GM23338 (cell line): ENCODE results near the gene TTLL3. TPM values are rescaled to one million over a fixed set of nuclear protein-coding genes. Genes with fewer than 3 reads are reported as not detected.

Experiments used
- ATAC-seq: fragments of 200-7000 bp; cut with Tn5 transposase; 3 replicates; pipeline ENCODE4 v1.9.1; 2020
- DNase-seq: peaks from one replicate; pipeline ENCODE4 v3.0.0-alpha.2; 2015; ENCODE audit warnings: low spot score
- H2AFZ ChIP-seq: fragments of 200-600 bp; sonication (generic); 2 replicates; pipeline ENCODE4 v1.8.0; 2016; ENCODE audit warnings: antibody characterized with exemption, mild to moderate bottlenecking, moderate library complexity
- H3F3A ChIP-seq: fragments of 200-600 bp; sonication (generic); replicated peaks from 2 replicates; pipeline ENCODE4 v1.8.0; 2017; ENCODE audit warnings: antibody characterized with exemption, mixed run types, low read depth
- H3K27ac ChIP-seq: fragments of 200-600 bp; sonication (generic); 2 replicates; pipeline ENCODE4 v1.6.1; 2016; ENCODE audit warnings: low read depth
- H3K27me3 ChIP-seq: fragments of 200-600 bp; sonication (generic); 2 replicates; pipeline ENCODE4 v1.8.0; 2016; ENCODE audit warnings: mild to moderate bottlenecking, mixed run types, moderate library complexity; ENCODE audit not compliant: insufficient read depth
- H3K36me3 ChIP-seq: fragments of 200-600 bp; sonication (generic); 2 replicates; pipeline ENCODE4 v1.8.0; 2016; ENCODE audit warnings: mild to moderate bottlenecking; ENCODE audit not compliant: insufficient read depth
- H3K4me1 ChIP-seq: fragments of 200-600 bp; sonication (generic); 2 replicates; pipeline ENCODE4 v1.8.0; 2016; ENCODE audit warnings: mild to moderate bottlenecking, moderate library complexity; ENCODE audit not compliant: insufficient read depth
- H3K4me2 ChIP-seq: fragments of 200-600 bp; sonication (generic); 2 replicates; pipeline ENCODE4 v1.7.1; 2017; ENCODE audit warnings: mixed run types
- H3K4me3 ChIP-seq: fragments of 200-600 bp; sonication (generic); 2 replicates; pipeline ENCODE4 v1.6.1; 2016; ENCODE audit warnings: mixed run types
- H3K79me2 ChIP-seq: fragments of 200-600 bp; sonication (generic); replicated peaks from 2 replicates; pipeline ENCODE4 v1.8.0; 2017; ENCODE audit warnings: mild to moderate bottlenecking; ENCODE audit not compliant: insufficient read depth
- H3K9me2 ChIP-seq: fragments of 200-600 bp; sonication (generic); 2 replicates; pipeline ENCODE4 v1.8.0; 2017; ENCODE audit not compliant: insufficient read depth
- H4K20me1 ChIP-seq: fragments of 200-600 bp; sonication (generic); replicated peaks from 2 replicates; pipeline ENCODE4 v1.8.0; 2017; ENCODE audit warnings: mild to moderate bottlenecking; ENCODE audit not compliant: insufficient read depth
- H3K27ac Mint-ChIP-seq: 2 replicates; pipeline ENCODE4 v1.8.0; 2020; ENCODE audit warnings: inconsistent platforms, mild to moderate bottlenecking, moderate library complexity, mixed read lengths
- H3K27me3 Mint-ChIP-seq: 3 replicates; pipeline ENCODE4 v1.8.0; 2022; ENCODE audit warnings: low read depth, mild to moderate bottlenecking, moderate library complexity, mixed read lengths, inconsistent platforms; ENCODE audit not compliant: insufficient read depth, poor library complexity
- H3K36me3 Mint-ChIP-seq: 3 replicates; pipeline ENCODE4 v1.8.0; 2021; ENCODE audit warnings: low read depth, mild to moderate bottlenecking, inconsistent platforms, moderate library complexity, mixed read lengths
- H3K4me1 Mint-ChIP-seq: 3 replicates; pipeline ENCODE4 v1.8.0; 2020; ENCODE audit warnings: mild to moderate bottlenecking, inconsistent platforms, mixed read lengths
- H3K4me3 Mint-ChIP-seq: 3 replicates; pipeline ENCODE4 v1.8.0; 2021; ENCODE audit warnings: moderate library complexity, mild to moderate bottlenecking, inconsistent platforms, mixed read lengths
- H3K9me3 Mint-ChIP-seq: 3 replicates; pipeline ENCODE4 v1.8.0; 2020; ENCODE audit warnings: moderate library complexity, mild to moderate bottlenecking, inconsistent platforms, mixed read lengths
- CREB1 ChIP-seq: fragments of 250-450 bp; sonication (Bioruptor Pico); IDR thresholded peaks from 2 replicates; pipeline ENCODE4 v1.5.0; 2020; ENCODE audit warnings: low read depth, mild to moderate bottlenecking, moderate library complexity
- EZH2 ChIP-seq: fragments of 200-600 bp; sonication (generic); IDR thresholded peaks from one replicate; pipeline ENCODE4 v1.8.0; 2017; ENCODE audit warnings: antibody characterized with exemption, mild to moderate bottlenecking, low read depth; ENCODE audit not compliant: unreplicated experiment
- EZH2phosphoT487 ChIP-seq: fragments of 200-600 bp; sonication (generic); IDR thresholded peaks from one replicate; pipeline ENCODE4 v1.8.1; 2018; ENCODE audit warnings: antibody characterized with exemption; ENCODE audit not compliant: unreplicated experiment
- JUNB ChIP-seq: IDR thresholded peaks from one replicate; pipeline ENCODE4 v1.6.1; 2016; ENCODE audit warnings: antibody characterized with exemption; ENCODE audit not compliant: unreplicated experiment
- NANOG ChIP-seq: IDR thresholded peaks from 2 replicates; pipeline ENCODE4 v1.6.1; 2016; ENCODE audit warnings: antibody characterized with exemption, borderline replicate concordance
- POLR2AphosphoS5 ChIP-seq: IDR thresholded peaks from 2 replicates; pipeline ENCODE4 v1.6.1; 2016; ENCODE audit warnings: antibody characterized with exemption, low read depth
- STAT1 ChIP-seq: IDR thresholded peaks from one replicate; pipeline ENCODE4 v1.6.1; 2016; ENCODE audit warnings: antibody characterized with exemption; ENCODE audit not compliant: unreplicated experiment
- ZNF114 ChIP-seq: fragments of 250-450 bp; sonication (Bioruptor Pico); IDR thresholded peaks from 2 replicates; pipeline ENCODE4 v1.5.0; 2020; ENCODE audit warnings: mild to moderate bottlenecking, moderate library complexity
- ZNF331 ChIP-seq: fragments of 250-450 bp; sonication (Bioruptor Pico); IDR thresholded peaks from 2 replicates; pipeline ENCODE4 v1.5.0; 2020; ENCODE audit warnings: low read depth, mild to moderate bottlenecking, moderate library complexity
- polyA plus RNA-seq: library from polyadenylated mRNA; unstranded; fragments of >200 nt; fragmentation: Nextera tagmentation; extraction: Ambion mirVana; gene quantifications from 2 replicates; pipeline ENCODE4 v1.2.1, GENCODE V29; 2016
- total RNA-seq: library from RNA; depleted of rRNA; stranded (reverse); fragments of >200 nt; shearing (Covaris generic); gene quantifications from 2 replicates; pipeline ENCODE4 v1.2.3, GENCODE V29; 2014
- TF ChIP-seq, protein P1 (sequence below): IDR thresholded peaks from one replicate; pipeline ENCODE4 v1.6.1; 2018; ENCODE audit warnings: antibody characterized with exemption; ENCODE audit not compliant: unreplicated experiment
- TF ChIP-seq, protein P2 (sequence below): fragments of 250-450 bp; sonication (Bioruptor Pico); IDR thresholded peaks from 2 replicates; pipeline ENCODE4 v1.5.0; 2020; ENCODE audit warnings: mild to moderate bottlenecking, moderate library complexity
- TF ChIP-seq, protein P3 (sequence below): IDR thresholded peaks from 2 replicates; pipeline ENCODE4 v1.6.1; 2016; ENCODE audit warnings: antibody characterized with exemption
- TF ChIP-seq, protein P4 (sequence below), 2 experiments: fragments of 200-600 bp in 1 of 2; sonication (generic) in 1 of 2; conservative IDR thresholded peaks; 2 replicates each; pipeline versions ENCODE4 v1.5.1 to v1.6.1; 2016 to 2017; ENCODE audit warnings: antibody characterized with exemption in 2 of 2, low read depth in 2 of 2, mild to moderate bottlenecking in 2 of 2, moderate library complexity in 1 of 2

The TTLL3 gene
- total and polyA plus RNA-seq, 2 experiments from 2014 or later, result 3.7 to 5.3 TPM

DNA sequence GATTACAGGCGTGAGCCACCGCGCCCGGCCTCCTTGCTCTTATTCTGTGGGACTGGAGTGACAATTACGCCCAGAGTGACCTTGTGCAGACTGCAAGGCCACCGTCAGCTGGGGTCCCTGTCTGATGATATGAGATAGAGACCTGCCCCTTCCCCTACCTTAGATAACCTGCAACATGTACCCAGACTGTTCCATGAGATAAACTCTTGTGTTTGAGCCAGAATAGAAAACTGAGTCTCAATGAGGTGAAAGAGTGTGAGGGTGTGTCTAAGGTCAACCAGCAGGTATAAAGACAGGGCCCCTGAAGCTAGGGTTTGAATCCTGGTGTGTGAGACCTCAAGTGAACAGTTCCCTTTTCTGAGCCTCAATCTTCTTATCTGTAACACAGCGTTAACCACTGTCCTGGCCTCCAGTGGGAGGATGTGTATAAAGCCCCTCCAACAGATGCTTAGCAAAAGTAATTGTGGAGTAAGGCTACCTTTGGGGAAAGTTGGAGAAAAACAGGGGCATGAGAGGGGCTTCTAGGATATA is 23.8 kb upstream of the TTLL3 start:
- Histone ChIP-seq H3K79me2 (no peaks in the 10 kb centered on the region), H3K36me3 (peaks cover 10% of the 10 kb centered on the region; the same call in 1 of the 2 replicates), H3K4me3 (no peak overlapping the region), H3K9me2 (no peaks in the 10 kb centered on the region), H3K27me3 (no peaks in the 10 kb centered on the region), H3K4me1 (no peaks in the 10 kb centered on the region), H2AFZ (no peak overlapping the region), H3K27ac (no peak overlapping the region), H3K4me2 (no peak overlapping the region), H4K20me1 (no peaks in the 10 kb centered on the region), H3F3A (0 out of 2 replicates have a peak, but pooled peaks cover 8% of the 10 kb centered on the region)
- H3K27me3 Mint-ChIP-seq, result peaks cover 3% of the 10 kb centered on the region
- no peak overlapping the region for H3K4me3 Mint-ChIP-seq
- H3K36me3 Mint-ChIP-seq, result peaks cover 77% of the 10 kb centered on the region
- no peak for ATAC-seq
- no peak for DNase-seq
- TF ChIP-seq CREB1 (CRISPR knock-in tag), result no peak
- TF ChIP-seq JUNB, result no peak
- TF ChIP-seq, protein P1, sequence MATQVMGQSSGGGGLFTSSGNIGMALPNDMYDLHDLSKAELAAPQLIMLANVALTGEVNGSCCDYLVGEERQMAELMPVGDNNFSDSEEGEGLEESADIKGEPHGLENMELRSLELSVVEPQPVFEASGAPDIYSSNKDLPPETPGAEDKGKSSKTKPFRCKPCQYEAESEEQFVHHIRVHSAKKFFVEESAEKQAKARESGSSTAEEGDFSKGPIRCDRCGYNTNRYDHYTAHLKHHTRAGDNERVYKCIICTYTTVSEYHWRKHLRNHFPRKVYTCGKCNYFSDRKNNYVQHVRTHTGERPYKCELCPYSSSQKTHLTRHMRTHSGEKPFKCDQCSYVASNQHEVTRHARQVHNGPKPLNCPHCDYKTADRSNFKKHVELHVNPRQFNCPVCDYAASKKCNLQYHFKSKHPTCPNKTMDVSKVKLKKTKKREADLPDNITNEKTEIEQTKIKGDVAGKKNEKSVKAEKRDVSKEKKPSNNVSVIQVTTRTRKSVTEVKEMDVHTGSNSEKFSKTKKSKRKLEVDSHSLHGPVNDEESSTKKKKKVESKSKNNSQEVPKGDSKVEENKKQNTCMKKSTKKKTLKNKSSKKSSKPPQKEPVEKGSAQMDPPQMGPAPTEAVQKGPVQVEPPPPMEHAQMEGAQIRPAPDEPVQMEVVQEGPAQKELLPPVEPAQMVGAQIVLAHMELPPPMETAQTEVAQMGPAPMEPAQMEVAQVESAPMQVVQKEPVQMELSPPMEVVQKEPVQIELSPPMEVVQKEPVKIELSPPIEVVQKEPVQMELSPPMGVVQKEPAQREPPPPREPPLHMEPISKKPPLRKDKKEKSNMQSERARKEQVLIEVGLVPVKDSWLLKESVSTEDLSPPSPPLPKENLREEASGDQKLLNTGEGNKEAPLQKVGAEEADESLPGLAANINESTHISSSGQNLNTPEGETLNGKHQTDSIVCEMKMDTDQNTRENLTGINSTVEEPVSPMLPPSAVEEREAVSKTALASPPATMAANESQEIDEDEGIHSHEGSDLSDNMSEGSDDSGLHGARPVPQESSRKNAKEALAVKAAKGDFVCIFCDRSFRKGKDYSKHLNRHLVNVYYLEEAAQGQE, result no peak
- TF ChIP-seq, protein P2, sequence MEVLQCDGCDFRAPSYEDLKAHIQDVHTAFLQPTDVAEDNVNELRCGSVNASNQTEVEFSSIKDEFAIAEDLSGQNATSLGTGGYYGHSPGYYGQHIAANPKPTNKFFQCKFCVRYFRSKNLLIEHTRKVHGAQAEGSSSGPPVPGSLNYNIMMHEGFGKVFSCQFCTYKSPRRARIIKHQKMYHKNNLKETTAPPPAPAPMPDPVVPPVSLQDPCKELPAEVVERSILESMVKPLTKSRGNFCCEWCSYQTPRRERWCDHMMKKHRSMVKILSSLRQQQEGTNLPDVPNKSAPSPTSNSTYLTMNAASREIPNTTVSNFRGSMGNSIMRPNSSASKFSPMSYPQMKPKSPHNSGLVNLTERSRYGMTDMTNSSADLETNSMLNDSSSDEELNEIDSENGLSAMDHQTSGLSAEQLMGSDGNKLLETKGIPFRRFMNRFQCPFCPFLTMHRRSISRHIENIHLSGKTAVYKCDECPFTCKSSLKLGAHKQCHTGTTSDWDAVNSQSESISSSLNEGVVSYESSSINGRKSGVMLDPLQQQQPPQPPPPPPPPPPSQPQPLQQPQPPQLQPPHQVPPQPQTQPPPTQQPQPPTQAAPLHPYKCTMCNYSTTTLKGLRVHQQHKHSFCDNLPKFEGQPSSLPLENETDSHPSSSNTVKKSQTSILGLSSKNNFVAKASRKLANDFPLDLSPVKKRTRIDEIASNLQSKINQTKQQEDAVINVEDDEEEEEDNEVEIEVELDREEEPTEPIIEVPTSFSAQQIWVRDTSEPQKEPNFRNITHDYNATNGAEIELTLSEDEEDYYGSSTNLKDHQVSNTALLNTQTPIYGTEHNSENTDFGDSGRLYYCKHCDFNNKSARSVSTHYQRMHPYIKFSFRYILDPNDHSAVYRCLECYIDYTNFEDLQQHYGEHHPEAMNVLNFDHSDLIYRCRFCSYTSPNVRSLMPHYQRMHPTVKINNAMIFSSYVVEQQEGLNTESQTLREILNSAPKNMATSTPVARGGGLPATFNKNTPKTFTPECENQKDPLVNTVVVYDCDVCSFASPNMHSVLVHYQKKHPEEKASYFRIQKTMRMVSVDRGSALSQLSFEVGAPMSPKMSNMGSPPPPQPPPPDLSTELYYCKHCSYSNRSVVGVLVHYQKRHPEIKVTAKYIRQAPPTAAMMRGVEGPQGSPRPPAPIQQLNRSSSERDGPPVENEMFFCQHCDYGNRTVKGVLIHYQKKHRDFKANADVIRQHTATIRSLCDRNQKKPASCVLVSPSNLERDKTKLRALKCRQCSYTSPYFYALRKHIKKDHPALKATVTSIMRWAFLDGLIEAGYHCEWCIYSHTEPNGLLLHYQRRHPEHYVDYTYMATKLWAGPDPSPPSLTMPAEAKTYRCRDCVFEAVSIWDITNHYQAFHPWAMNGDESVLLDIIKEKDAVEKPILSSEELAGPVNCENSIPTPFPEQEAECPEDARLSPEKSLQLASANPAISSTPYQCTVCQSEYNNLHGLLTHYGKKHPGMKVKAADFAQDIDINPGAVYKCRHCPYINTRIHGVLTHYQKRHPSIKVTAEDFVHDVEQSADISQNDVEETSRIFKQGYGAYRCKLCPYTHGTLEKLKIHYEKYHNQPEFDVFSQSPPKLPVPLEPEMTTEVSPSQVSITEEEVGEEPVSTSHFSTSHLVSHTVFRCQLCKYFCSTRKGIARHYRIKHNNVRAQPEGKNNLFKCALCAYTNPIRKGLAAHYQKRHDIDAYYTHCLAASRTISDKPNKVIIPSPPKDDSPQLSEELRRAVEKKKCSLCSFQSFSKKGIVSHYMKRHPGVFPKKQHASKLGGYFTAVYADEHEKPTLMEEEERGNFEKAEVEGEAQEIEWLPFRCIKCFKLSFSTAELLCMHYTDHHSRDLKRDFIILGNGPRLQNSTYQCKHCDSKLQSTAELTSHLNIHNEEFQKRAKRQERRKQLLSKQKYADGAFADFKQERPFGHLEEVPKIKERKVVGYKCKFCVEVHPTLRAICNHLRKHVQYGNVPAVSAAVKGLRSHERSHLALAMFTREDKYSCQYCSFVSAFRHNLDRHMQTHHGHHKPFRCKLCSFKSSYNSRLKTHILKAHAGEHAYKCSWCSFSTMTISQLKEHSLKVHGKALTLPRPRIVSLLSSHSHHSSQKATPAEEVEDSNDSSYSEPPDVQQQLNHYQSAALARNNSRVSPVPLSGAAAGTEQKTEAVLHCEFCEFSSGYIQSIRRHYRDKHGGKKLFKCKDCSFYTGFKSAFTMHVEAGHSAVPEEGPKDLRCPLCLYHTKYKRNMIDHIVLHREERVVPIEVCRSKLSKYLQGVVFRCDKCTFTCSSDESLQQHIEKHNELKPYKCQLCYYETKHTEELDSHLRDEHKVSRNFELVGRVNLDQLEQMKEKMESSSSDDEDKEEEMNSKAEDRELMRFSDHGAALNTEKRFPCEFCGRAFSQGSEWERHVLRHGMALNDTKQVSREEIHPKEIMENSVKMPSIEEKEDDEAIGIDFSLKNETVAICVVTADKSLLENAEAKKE (CRISPR knock-in tag), result no peak
- TF ChIP-seq EZH2phosphoT487, result no peak
- TF ChIP-seq ZNF114 (CRISPR knock-in tag), result no peak
- no peak for TF ChIP-seq ZNF331 (CRISPR knock-in tag)
- TF ChIP-seq POLR2AphosphoS5, result no peak
- no peak for TF ChIP-seq STAT1
- TF ChIP-seq, protein P3, sequence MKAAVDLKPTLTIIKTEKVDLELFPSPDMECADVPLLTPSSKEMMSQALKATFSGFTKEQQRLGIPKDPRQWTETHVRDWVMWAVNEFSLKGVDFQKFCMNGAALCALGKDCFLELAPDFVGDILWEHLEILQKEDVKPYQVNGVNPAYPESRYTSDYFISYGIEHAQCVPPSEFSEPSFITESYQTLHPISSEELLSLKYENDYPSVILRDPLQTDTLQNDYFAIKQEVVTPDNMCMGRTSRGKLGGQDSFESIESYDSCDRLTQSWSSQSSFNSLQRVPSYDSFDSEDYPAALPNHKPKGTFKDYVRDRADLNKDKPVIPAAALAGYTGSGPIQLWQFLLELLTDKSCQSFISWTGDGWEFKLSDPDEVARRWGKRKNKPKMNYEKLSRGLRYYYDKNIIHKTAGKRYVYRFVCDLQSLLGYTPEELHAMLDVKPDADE, result no peak
- TF ChIP-seq NANOG, result no peak
- TF ChIP-seq EZH2, result no peak
- TF ChIP-seq, protein P4, sequence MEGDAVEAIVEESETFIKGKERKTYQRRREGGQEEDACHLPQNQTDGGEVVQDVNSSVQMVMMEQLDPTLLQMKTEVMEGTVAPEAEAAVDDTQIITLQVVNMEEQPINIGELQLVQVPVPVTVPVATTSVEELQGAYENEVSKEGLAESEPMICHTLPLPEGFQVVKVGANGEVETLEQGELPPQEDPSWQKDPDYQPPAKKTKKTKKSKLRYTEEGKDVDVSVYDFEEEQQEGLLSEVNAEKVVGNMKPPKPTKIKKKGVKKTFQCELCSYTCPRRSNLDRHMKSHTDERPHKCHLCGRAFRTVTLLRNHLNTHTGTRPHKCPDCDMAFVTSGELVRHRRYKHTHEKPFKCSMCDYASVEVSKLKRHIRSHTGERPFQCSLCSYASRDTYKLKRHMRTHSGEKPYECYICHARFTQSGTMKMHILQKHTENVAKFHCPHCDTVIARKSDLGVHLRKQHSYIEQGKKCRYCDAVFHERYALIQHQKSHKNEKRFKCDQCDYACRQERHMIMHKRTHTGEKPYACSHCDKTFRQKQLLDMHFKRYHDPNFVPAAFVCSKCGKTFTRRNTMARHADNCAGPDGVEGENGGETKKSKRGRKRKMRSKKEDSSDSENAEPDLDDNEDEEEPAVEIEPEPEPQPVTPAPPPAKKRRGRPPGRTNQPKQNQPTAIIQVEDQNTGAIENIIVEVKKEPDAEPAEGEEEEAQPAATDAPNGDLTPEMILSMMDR (conservative IDR thresholded peaks at IDR 0.05; ENCODE audit: low read depth in 2 of 2), result no peak
- H3K27ac Mint-ChIP-seq, result no peak overlapping the region
- H3K4me1 Mint-ChIP-seq, result no peaks in the 10 kb centered on the region
- H3K9me3 Mint-ChIP-seq, result no peaks in the 10 kb centered on the region
